ENCODE measurements around the gene IGSF23. TPM values are rescaled to one million over a fixed set of nuclear protein-coding genes. Genes with fewer than 3 reads are reported as not detected.

The IGSF23 gene
- total and polyA plus RNA-seq, 2 of the 4 experiments (the other 2 are of a cell fraction), result 0.27 TPM; not detected in 1

DNA sequence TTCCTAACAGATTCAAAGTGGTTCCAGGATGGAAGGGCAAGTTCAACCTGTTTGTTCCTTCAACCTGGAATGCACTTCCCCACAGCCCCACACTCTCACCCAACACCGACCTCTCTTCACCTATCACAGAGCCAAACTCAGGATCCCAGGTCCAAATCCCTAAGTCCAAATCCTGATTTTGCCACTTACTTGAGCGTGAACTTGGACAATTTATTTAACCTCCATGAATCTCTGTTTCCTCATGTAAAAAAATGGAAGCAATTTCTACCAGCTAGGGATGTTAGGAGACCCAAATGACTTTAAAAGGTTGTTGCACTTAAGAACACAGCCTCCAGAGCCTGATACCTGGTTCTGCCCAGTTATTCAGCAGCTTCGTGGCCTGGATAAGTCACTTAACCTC lies 5.4 kb upstream of the IGSF23 start:
- dilution Hi-C loops (cut with HindIII; ENCODE audit: low sequenced_read_pairs, unreplicated experiment) (no loop called here), in situ Hi-C loops (cut with MboI; ENCODE audit: low sequenced_read_pairs) (no loop called here), intact Hi-C loops (cut with micrococcal nuclease) (no loop called here)
- H3K4me1 ChIP-seq (ENCODE audit: control insufficient read depth, insufficient read depth, low read length), result peaks cover 18% of the 10 kb centered on the region
- H2BK120ac ChIP-seq (ENCODE audit: low read depth, low read length), result peak overlapping the region; percentile 83
- H2BK20ac ChIP-seq (ENCODE audit: low read depth, low read length), result peak overlapping the region; percentile 75
- peak overlapping the region; percentile 29 to 55 for H4K8ac ChIP-seq (ENCODE audit: low read depth in 2 of 2, low read length in 2 of 2)
- peak overlapping the region; percentile 37 for H2BK5ac ChIP-seq (ENCODE audit: low read depth, low read length, poor library complexity, severe bottlenecking)
- no peaks in the 10 kb centered on the region for H4K20me1 ChIP-seq (ENCODE audit: insufficient read depth, low read length)
- ATAC-seq (ENCODE audit: low read depth) (no peak), DNase-seq (no peak)
- ChIA-PET POLR2A (ENCODE audit: unreplicated experiment) (no interaction called here), CTCF (no interaction called here)
- H3K27ac ChIP-seq (ENCODE audit: insufficient read depth, low read length), result no peak overlapping the region
- H3K56ac ChIP-seq (ENCODE audit: extremely low read depth, insufficient read depth, low read length), result peak overlapping the region; percentile 4; the same call in 1 of the 2 replicates
- H2AFZ ChIP-seq (replicated peaks; ENCODE audit: low read length, poor library complexity), result no peak overlapping the region
- H3K79me1 ChIP-seq (ENCODE audit: low read depth in 1 of 2, low read length in 2 of 2), result peaks cover 0 to 3% of the 10 kb centered on the region in 2 experiments; a peak in 1 of 4 replicates
- no peaks in the 10 kb centered on the region for H3K9me3 ChIP-seq (ENCODE audit: control insufficient read depth, insufficient read depth, low read length)
- peak overlapping the region; percentile 77 for H3K4ac ChIP-seq (ENCODE audit: low read depth, low read length)
- peak overlapping the region; percentile 72; the same call in 1 of the 2 replicates for H4K91ac ChIP-seq (ENCODE audit: insufficient read depth, low read depth, low read length)
- peak overlapping the region; percentile 47 for H3K14ac ChIP-seq (replicated peaks; ENCODE audit: low read depth, low read length)
- H3K9ac ChIP-seq (ENCODE audit: low read depth, low read length), result no peak overlapping the region
- BruUV-seq (replicated peaks), result no TSS peak
- H2BK15ac ChIP-seq (ENCODE audit: low read depth, low read length), result peak overlapping the region; percentile 92; the same call in 2 of the 3 replicates
- peak overlapping the region; percentile 37; the same call in 1 of the 2 replicates for H4K5ac ChIP-seq (ENCODE audit: low read depth, low read length)
- no peak overlapping the region for H2AK9ac ChIP-seq (replicated peaks; ENCODE audit: low read depth, low read length, poor library complexity)
- TF ChIP-seq BHLHE40 (IDR thresholded peaks at IDR 0.05; ENCODE audit: low read depth, low read length) (no peak), MXI1 (IDR thresholded peaks at IDR 0.05; ENCODE audit: borderline replicate concordance, low read depth, low read length) (no peak), SMC3 (IDR thresholded peaks at IDR 0.05; ENCODE audit: low read depth, low read length) (no peak), CEBPB (IDR thresholded peaks at IDR 0.05; ENCODE audit: low read depth, low read length) (no peak), RFX5 (IDR thresholded peaks at IDR 0.05; ENCODE audit: low read depth, low read length) (no peak), MAZ (IDR thresholded peaks at IDR 0.05; ENCODE audit: borderline replicate concordance, low read depth, low read length) (no peak), POLR2A (IDR thresholded peaks at IDR 0.05; ENCODE audit: low read depth, low read length) (no peak), RAD21 (IDR thresholded peaks at IDR 0.05; ENCODE audit: low read length) (no peak), FOS (IDR thresholded peaks at IDR 0.05; ENCODE audit: low read depth, low read length) (no peak), NFE2L2 (IDR thresholded peaks at IDR 0.05; ENCODE audit: low read depth, low read length) (no peak), CHD1 (IDR thresholded peaks at IDR 0.05; ENCODE audit: low read depth, low read length) (no peak), MAFK (IDR thresholded peaks at IDR 0.05; ENCODE audit: low read depth, low read length) (no peak), RCOR1 (IDR thresholded peaks at IDR 0.05; ENCODE audit: insufficient replicate concordance, low read length) (no peak)
- TF ChIP-seq, protein P1, sequence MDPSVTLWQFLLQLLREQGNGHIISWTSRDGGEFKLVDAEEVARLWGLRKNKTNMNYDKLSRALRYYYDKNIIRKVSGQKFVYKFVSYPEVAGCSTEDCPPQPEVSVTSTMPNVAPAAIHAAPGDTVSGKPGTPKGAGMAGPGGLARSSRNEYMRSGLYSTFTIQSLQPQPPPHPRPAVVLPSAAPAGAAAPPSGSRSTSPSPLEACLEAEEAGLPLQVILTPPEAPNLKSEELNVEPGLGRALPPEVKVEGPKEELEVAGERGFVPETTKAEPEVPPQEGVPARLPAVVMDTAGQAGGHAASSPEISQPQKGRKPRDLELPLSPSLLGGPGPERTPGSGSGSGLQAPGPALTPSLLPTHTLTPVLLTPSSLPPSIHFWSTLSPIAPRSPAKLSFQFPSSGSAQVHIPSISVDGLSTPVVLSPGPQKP (IDR thresholded peaks at IDR 0.05; ENCODE audit: borderline replicate concordance, low read depth, low read length), result no peak
- TF ChIP-seq, protein P2, sequence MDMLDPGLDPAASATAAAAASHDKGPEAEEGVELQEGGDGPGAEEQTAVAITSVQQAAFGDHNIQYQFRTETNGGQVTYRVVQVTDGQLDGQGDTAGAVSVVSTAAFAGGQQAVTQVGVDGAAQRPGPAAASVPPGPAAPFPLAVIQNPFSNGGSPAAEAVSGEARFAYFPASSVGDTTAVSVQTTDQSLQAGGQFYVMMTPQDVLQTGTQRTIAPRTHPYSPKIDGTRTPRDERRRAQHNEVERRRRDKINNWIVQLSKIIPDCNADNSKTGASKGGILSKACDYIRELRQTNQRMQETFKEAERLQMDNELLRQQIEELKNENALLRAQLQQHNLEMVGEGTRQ (IDR thresholded peaks at IDR 0.05; ENCODE audit: low read depth, low read length), result no peak
- TF ChIP-seq, protein P3, sequence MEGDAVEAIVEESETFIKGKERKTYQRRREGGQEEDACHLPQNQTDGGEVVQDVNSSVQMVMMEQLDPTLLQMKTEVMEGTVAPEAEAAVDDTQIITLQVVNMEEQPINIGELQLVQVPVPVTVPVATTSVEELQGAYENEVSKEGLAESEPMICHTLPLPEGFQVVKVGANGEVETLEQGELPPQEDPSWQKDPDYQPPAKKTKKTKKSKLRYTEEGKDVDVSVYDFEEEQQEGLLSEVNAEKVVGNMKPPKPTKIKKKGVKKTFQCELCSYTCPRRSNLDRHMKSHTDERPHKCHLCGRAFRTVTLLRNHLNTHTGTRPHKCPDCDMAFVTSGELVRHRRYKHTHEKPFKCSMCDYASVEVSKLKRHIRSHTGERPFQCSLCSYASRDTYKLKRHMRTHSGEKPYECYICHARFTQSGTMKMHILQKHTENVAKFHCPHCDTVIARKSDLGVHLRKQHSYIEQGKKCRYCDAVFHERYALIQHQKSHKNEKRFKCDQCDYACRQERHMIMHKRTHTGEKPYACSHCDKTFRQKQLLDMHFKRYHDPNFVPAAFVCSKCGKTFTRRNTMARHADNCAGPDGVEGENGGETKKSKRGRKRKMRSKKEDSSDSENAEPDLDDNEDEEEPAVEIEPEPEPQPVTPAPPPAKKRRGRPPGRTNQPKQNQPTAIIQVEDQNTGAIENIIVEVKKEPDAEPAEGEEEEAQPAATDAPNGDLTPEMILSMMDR (conservative IDR thresholded peaks at IDR 0.05; ENCODE audit: low read depth, low read length), result no peak
- peak overlapping the region; percentile 88 for H2AK5ac ChIP-seq (ENCODE audit: low read depth, low read length)
- peaks cover 16% of the 10 kb centered on the region for H3K9me1 ChIP-seq (ENCODE audit: insufficient read depth, low read length)
- peak overlapping the region; percentile 38; the same call in 1 of the 2 replicates for H3K18ac ChIP-seq (ENCODE audit: low read depth, low read length)
- H3K4me3 ChIP-seq (ENCODE audit: insufficient read depth, low read depth, low read length), result no peak overlapping the region
- H3K27me3 ChIP-seq (ENCODE audit: control insufficient read depth, insufficient read depth, low read length), result no peaks in the 10 kb centered on the region
- H3K36me3 ChIP-seq (ENCODE audit: control insufficient read depth, insufficient read depth, low read length), result no peaks in the 10 kb centered on the region
- WGBS, 2 experiments (ENCODE audit: extremely low coverage in 2 of 2, insufficient read length in 1 of 2), result 85% methylated on average over 2 of the region's 3 CpGs; no CpG with 5 or more reads in 1 of the 2 experiments
- H3K23ac ChIP-seq (ENCODE audit: low read depth, low read length), result peak overlapping the region; percentile 44; the same call in 1 of the 2 replicates
- no peak overlapping the region for H3K4me2 ChIP-seq (ENCODE audit: low read depth, low read length)

Data from IMR-90 (cell line).